ENCODE results near the gene APOB.

Gene APOB

DNA sequence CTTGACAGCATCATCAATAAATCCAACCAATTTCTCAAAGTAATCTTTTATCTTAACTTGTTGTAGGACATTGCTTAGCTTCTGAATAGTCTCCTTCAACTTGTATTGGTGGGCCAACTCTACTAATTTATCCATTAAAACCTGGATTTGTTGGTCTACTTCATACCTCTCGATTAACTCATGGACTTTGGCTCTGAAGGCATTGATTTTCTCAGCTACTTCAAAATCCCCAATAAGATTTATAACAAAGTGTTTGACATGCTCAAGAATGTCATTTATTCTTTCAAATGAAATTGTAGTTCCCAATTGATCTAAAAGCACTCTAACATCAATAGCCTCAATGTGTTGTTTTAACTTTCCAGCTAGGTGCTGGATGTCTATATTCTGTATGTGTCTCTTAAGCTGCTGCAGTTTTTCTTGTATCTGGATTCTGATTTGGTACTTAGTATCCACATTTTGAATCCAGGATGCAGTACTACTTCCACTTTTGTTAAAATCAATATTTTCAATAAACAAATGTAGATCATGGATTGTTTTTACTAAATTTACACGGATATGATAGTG is 34.1 kb downstream of the APOB start:
- TF ChIP-seq ZFX (IDR thresholded peaks at IDR 0.05; ENCODE audit: borderline replicate concordance), result no peak
- TF ChIP-seq, protein P1, sequence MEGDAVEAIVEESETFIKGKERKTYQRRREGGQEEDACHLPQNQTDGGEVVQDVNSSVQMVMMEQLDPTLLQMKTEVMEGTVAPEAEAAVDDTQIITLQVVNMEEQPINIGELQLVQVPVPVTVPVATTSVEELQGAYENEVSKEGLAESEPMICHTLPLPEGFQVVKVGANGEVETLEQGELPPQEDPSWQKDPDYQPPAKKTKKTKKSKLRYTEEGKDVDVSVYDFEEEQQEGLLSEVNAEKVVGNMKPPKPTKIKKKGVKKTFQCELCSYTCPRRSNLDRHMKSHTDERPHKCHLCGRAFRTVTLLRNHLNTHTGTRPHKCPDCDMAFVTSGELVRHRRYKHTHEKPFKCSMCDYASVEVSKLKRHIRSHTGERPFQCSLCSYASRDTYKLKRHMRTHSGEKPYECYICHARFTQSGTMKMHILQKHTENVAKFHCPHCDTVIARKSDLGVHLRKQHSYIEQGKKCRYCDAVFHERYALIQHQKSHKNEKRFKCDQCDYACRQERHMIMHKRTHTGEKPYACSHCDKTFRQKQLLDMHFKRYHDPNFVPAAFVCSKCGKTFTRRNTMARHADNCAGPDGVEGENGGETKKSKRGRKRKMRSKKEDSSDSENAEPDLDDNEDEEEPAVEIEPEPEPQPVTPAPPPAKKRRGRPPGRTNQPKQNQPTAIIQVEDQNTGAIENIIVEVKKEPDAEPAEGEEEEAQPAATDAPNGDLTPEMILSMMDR (IDR thresholded peaks at IDR 0.05), result no peak
- H3K27ac ChIP-seq, result no peak overlapping the region

DNA sequence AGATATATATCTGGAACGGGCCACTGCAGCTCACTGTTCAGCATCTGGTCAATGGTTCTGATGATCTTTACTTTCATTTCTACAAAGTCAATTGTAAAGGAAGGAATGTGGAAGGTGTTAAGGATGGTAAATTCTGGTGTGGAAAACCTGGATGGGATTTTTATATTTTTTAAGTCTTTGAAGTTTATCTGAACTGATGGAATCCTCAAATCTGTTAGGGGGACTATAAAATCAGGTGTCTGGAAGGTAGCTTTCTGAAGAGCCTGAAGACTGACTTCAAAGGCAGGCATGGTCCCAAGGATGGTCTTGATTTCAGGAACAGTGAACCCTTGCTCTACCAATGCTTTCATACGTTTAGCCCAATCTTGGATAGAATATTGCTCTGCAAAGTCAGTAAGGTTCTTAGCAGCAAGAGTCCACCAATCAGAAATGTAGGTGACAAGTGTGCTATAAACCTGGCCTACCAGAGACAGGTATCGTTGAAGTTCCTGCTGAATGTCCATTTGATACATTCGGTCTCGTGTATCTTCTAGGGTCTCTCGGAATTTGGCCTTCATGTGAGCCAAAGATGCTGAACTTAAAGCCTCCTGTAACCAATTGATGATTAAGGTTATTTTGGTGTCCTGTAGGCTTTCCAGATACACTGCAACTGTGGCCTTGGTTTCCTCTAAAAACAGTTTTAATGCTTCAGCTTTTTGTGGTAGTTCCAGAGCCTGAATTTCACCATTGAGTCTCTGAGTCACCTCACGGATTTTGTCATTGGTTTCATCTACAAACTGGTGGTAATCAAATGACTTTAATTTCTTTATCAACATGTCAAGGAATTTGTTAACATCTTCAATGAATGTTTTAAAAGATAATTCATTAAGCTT is 34.8 kb downstream of the APOB start:
- no peak overlapping the region for H3K27ac ChIP-seq
- TF ChIP-seq, protein P1 (IDR thresholded peaks at IDR 0.05), result no peak
- no peak for TF ChIP-seq ZFX (IDR thresholded peaks at IDR 0.05; ENCODE audit: borderline replicate concordance)

DNA sequence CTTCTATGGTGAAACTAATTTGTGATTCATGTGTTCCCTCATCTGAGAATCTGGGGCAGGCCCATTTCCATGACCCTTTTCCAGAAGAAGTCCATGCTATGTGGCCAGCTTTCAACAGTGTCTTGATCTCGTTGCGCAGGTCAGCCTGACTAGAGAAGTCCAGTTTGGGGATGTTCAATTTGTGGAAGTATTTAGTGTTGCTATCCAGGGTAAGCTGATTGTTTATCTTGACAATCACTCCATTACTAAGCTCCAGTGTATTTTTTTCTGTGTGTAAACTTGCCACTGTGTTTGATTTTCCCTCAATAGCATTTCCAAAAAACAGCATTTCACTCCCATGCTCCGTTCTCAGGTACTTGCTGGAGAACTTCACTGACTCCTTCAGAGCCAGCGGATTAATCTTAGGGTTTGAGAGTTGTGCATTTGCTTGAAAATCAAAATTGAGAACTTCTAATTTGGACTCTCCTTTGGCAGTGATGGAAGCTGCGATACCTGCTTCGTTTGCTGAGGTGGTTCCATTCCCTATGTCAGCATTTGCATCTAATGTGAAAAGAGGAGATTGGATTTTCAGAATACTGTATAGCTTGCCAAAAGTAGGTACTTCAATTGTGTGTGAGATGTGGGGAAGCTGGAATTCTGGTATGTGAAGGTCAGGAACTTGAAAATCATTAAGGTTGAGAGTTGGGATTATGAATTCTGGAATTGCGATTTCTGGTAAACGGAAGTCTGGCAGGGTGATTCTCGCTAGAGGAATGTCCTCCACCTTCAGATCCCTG is 35.7 kb downstream of the APOB start:
- TF ChIP-seq, protein P1 (IDR thresholded peaks at IDR 0.05), result no peak
- no peak for TF ChIP-seq ZFX (IDR thresholded peaks at IDR 0.05; ENCODE audit: borderline replicate concordance)

DNA sequence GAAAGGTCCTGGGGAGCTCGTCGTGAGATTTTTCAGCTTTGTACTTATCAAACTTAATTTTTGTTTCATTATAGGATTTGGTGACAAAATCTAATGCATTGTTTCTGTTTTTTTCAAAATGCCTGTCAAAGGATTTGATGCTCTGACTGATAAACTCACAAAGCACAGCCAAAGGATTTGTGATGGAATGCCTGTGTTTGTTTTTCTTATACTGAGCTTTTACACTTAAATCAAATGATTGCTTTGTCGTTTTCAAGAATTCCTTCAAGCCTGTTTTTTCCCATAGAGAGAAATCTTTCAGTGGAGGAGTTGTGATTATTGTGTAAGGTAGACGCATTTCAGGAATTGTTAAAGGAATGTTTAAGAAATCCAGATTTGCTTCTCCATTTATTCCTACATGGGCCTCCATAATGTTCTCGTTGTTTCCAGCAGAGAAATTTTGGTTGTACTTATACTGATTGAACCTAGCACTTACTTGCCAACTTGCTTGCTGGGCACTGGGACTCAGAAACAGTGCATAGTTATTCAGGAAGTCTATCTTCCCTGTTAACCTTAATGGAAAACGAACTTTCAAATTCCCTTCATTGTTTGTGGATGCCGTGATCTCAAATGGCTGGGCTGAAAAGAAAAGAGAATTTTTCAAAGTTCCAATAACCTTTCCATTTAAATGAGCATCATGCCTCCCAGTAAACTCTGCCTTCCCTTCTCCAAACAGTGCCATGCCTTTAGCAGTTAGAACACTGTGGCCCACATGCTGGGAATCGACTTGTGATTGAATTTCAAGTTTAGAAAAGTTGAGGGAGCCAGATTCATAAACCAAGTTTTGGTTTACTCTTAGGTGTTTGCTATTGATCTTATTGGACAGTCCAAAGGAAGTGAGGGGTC is 36.5 kb downstream of the APOB start:
- no peak overlapping the region for H3K27ac ChIP-seq
- no peak for TF ChIP-seq ZFX (IDR thresholded peaks at IDR 0.05; ENCODE audit: borderline replicate concordance)
- TF ChIP-seq, protein P1 (IDR thresholded peaks at IDR 0.05), result no peak

More for the DNA sequence above, 35.7 kb downstream of the APOB start:
- H3K27ac ChIP-seq, result no peak overlapping the region

DNA sequence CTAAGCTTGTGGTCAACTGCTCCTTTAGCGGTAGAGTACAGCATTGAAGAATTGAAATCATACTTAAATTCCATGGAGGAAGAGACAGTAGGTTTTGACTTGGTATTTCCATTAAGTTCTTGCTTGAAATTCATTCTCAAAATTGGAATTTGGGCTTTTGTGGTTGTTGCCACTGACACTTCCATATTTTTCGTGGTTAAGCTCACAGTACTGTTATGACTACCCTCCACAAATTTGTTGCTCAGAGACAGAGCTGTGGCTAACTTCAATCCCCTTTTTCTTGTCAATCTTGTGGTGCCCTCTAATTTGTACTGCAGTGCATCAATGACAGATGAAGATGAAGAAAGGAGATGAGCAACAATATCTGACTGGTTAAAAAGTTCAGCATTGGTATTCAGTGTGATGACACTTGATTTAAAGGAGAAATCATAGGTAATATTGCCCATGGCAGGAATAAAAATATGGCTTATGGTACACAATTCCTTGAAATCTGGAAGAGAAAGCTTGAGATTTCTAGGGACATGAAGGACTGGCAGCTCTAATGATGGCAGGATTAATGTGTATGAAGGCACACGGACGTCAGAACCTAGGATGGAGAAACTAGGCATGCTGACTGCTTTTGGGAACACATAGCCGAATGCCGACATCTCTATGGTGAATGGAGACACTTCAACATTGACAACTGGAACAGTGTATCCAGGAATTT is 37.3 kb downstream of the APOB start:
- H3K27ac ChIP-seq, result no peak overlapping the region
- TF ChIP-seq, protein P1 (IDR thresholded peaks at IDR 0.05), result no peak
- TF ChIP-seq ZFX (IDR thresholded peaks at IDR 0.05; ENCODE audit: borderline replicate concordance), result no peak

DNA sequence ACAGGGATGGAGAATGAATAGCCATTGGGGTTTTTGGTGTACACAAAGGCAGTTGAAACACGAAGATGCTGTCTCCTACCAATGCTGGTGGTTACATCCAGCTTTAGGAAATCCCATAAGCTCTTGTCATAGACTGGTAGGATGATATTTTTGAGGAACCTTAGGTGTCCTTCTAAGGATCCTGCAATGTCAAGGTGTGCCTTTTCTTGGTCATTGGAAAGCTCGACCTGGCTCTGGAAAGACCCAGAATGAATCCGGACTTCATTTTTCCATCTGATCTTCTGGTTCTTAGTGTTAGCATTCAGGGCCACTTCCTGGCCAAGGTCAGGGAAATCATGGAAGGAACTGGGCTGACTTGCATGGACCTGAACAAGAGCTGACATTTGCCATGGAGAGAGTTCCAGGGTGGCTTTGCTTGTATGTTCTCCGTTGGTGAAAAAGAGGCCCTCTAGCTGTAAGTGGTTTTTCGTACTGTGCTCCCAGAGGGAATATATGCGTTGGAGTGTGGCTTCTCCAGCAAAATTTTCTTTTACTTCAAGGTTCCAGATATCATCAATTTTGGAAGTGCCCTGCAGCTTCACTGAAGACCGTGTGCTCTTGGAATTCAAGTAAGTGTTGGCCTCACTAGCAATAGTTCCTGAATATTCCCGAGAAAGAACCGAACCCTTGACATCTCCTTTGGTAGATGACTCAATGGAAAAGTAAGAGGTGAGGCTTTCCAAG is 38.0 kb downstream of the APOB start:
- TF ChIP-seq, protein P1 (IDR thresholded peaks at IDR 0.05), result no peak
- no peak for TF ChIP-seq ZFX (IDR thresholded peaks at IDR 0.05; ENCODE audit: borderline replicate concordance)
- no peak overlapping the region for H3K27ac ChIP-seq
